NB4 (cell line): Measurements from ENCODE around the gene ABTB2.

ENCODE experiments used
- POLR2A ChIP-seq: IDR thresholded peaks from 2 replicates; pipeline ENCODE4 v1.6.1; 2011; ENCODE audit warnings: mild to moderate bottlenecking; ENCODE audit not compliant: insufficient read length; ENCODE audit errors: extremely low read depth
- TF ChIP-seq, protein P1 (sequence below): IDR thresholded peaks from one replicate; pipeline ENCODE4 v1.5.1; 2012; ENCODE audit warnings: low read depth, low read length

DNA sequence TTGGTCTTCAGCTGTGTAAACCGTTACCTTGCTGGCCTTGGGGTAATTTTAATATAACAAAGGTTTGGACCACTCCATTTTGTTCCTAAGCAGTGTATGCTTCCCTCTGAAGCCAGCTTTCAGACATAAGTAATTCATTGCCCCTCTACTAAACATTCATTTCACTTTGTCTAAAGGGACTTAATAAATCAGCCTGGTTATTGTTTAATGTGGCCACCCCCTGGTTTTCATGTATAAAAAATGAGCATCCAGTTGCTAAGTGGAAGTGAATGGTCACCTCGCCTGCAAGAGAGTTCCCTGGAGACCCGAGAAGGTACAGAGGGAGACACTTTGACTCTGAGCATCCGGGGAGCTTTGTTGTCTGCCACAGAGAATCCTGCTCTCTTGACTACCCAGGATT is 3.9 kb downstream of the ABTB2 start:
- no peak for TF ChIP-seq POLR2A
- TF ChIP-seq, protein P1, sequence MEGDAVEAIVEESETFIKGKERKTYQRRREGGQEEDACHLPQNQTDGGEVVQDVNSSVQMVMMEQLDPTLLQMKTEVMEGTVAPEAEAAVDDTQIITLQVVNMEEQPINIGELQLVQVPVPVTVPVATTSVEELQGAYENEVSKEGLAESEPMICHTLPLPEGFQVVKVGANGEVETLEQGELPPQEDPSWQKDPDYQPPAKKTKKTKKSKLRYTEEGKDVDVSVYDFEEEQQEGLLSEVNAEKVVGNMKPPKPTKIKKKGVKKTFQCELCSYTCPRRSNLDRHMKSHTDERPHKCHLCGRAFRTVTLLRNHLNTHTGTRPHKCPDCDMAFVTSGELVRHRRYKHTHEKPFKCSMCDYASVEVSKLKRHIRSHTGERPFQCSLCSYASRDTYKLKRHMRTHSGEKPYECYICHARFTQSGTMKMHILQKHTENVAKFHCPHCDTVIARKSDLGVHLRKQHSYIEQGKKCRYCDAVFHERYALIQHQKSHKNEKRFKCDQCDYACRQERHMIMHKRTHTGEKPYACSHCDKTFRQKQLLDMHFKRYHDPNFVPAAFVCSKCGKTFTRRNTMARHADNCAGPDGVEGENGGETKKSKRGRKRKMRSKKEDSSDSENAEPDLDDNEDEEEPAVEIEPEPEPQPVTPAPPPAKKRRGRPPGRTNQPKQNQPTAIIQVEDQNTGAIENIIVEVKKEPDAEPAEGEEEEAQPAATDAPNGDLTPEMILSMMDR = no peak
